Epithelial cell of proximal tubule (primary cell): Measurements from ENCODE around the gene RMND5B. TPM values are rescaled to one million over a fixed set of nuclear protein-coding genes. Genes with fewer than 3 reads are reported as not detected.
A peak's percentile ranks its signal among the peaks of the same experiment; 100 is the strongest.
"Not testable (repeated sequence)": the region's sequence is repeated elsewhere in the genome, so short reads cannot be mapped to it uniquely, and the experiment has no call there.

ENCODE experiments used
- DNase-seq: peaks from one replicate; pipeline ENCODE4 v3.0.0-alpha.2; 2011; ENCODE audit warnings: low read depth
- H3K4me3 ChIP-seq: 2 replicates; pipeline ENCODE4 v1.5.1; 2011; ENCODE audit warnings: low read depth, mild to moderate bottlenecking, low read length
- CTCF ChIP-seq: conservative IDR thresholded peaks from 2 replicates; pipeline ENCODE4 v1.5.1; 2012; ENCODE audit warnings: low read depth, mild to moderate bottlenecking, low read length
- total RNA-seq: library from RNA; depleted of rRNA; stranded (reverse); fragments of >200 nt; gene quantifications from 2 replicates; pipeline ENCODE4 v1.2.3, GENCODE V29; 2015

The RMND5B gene
- total RNA-seq, 1 donor from 2014 or later, result 31.5 TPM

GRCh38 chr5:178123966-178124925 is 6.6 kb upstream of the RMND5B start:
- TF ChIP-seq CTCF, result no peak
- no peak for DNase-seq
- no peak overlapping the region for H3K4me3 ChIP-seq

GRCh38 chr5:178125253-178125906 is 5.4 kb upstream of the RMND5B start:
- DNase-seq, result no peak
- H3K4me3 ChIP-seq, result no peak overlapping the region
- TF ChIP-seq CTCF, result no peak

GRCh38 chr5:178126556-178126955 is 4.3 kb upstream of the RMND5B start:
- H3K4me3 ChIP-seq, result no peak overlapping the region
- no peak for TF ChIP-seq CTCF
- DNase-seq, result no peak

GRCh38 chr5:178127300-178128009 is 3.4 kb upstream of the RMND5B start:
- not testable (repeated sequence) for H3K4me3 ChIP-seq, DNase-seq

- TF ChIP-seq CTCF, result no peak
- H3K4me3 ChIP-seq, result no peak overlapping the region
- no peak for DNase-seq
These were observed 1.5 kb upstream of the RMND5B start for GRCh38 chr5:178129296-178129695.

- peak overlapping the region; percentile 93 for H3K4me3 ChIP-seq
- DNase-seq, result not testable (repeated sequence)
These were observed 609 bp upstream of the RMND5B start for GRCh38 chr5:178130234-178130575.

- TF ChIP-seq CTCF, result no peak
- DNase-seq, result no peak
These were observed 707 bp downstream of the RMND5B start for GRCh38 chr5:178131446-178131996.

More at GRCh38 chr5:178131446-178131996, 707 bp downstream of the RMND5B start:
- peak overlapping the region; percentile 93 for H3K4me3 ChIP-seq
